ENCODE results near the gene DPH3.
A peak's percentile ranks its signal among the peaks of the same experiment; 100 is the strongest.
"Not testable (repeated sequence)": the region's sequence is repeated elsewhere in the genome, so short reads cannot be mapped to it uniquely, and the experiment has no call there.

DPH3 gene

DNA sequence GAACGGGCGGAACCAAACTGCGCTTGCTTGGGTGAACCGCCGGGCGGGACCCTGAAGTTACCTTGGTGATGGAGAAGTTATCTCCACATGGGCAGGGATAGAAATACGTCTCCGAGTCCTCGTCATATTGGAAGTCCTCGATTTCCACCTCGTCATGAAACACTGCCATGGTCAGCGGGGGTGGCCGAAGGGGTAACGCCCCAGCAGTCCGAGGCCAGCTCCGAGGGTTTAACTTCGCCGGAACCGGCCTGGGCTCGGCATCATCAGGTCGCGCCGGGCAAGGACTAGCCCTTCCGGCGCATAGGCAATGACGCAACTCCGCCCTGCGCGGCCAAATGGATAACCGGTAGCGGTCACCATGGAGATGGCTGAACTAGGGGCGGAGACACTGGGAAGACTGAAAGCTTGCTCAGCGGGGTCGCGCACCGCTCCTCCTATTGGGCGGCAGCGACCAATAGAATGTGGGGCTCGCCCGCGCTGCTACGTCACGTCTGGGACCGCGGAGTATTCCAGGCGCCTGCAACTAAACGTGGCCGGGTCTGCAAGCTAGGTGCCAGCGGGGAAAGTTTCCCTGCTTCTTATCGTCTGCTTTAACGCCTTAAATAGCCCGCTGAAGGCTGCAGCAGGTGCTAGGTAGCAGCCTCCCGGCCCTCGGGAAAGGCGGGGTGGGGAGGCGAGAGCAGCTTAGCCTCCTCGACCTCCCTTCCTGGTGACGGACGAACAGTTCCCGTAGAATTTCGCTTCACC, at the start of gene DPH3, which contains the start of gene OXNAD1:
Gene DPH3, minus strand, starts transcription at position 236 of the 747 bp plus-strand sequence. Its CDS starts 67 bp downstream, at position 169.
Gene OXNAD1, plus strand, starts transcription at position 505 of the 747 bp plus-strand sequence. CDS start 5,741 bp downstream, outside the sequence.
- DNase-seq (ENCODE audit: low spot score): peak; percentile 100

DNA sequence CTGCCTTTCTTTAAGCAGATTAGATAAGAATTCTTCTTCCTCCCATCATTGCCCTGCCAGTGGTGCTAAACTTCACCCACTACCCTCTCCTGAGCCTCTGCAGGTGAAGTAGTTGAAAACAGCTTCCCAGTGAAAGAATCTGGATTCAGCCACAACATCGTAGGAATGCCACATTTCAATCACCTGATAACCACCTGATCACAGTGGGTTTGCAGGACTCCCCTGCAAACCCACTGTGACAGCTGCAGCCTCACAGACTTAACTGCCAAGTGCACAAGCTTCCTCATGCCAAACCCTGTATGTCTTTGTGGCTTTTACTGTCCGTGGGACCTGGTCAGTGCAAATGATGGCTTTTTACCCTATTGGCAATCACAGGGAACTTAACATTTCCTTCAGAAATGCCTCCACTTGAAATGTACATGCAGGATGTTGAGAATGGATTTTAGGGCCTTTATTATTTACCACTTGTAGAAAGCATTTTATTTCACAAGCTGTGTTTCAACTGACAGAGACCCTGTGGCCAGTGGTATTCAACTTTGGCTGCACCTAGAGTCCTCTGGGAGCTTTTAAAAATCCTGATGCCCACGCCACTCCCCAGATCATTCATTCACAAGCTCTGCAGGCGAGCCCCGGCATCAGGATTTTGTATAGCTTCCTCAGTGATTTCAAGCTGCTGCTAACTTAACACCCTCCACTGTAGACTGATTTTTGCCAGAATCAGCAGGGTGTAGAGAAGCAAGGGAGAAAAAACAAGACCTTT, 49.3 kb upstream of the DPH3 start:
- no peak for DNase-seq (ENCODE audit: low spot score)

DNA sequence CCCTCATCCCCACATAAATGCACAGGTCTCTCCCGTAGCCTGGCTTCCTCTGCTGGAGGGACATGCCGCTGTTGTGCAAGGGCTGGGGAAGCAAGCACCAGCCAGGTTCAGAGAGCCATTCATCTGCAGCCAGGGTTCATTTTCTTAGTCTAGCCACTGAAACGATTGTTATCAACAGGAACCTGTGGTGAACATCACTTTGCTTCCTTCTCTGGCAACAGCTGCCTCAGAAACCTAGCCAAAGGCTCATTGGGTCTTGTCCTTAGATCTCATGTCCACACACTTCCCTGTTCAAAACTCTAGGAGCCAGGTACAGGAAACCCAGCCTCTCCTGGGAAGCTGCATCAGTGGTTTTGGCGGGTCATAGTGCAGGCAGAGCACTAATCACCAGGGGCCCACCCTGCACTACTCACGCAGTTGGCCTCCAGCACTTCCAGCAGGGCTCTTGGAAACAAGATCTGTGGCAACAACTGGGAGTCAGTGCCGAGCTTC, 47.3 kb upstream of the DPH3 start:
- DNase-seq (ENCODE audit: low spot score): no peak

DNA sequence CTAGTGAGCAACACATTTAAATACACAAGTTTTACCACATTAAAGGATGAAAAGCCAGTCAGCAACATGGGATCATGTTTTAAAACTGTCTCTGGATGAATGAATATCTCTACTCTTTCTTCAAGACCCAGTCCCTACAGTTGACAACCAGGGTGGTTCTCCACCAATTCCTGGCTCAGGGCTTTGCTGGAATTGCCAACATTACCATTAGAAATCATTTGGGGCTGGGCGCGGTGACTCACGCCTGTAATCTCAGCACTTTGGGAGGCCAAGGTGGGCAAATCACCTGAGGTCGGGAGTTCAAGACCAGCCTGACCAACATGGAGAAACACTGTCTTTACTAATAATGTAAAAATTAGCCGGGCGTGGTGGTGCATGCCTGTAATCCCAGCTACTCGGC, 45.7 kb upstream of the DPH3 start:
- not testable (repeated sequence) for DNase-seq (ENCODE audit: low spot score)

DNA sequence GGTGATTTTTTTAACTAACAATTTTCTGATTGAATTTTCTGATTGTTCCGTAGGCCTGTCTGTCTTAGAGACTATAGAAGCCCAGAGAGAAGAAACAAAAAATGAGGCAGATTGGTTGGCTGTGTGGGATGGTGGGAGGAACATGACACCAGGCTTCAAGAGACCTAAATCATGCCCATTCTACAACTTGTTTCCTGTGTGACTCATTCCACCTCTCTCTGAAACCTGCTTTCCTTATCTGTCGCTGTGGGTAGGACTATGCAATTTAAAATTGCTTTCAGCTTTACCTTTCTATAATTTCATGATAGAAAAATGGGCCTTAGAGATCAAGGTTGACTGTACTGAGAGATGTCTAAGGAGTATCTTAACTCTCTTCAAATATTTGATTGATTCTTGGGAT, 44.8 kb upstream of the DPH3 start:
- peak; percentile 14 for DNase-seq (ENCODE audit: low spot score)

DNA sequence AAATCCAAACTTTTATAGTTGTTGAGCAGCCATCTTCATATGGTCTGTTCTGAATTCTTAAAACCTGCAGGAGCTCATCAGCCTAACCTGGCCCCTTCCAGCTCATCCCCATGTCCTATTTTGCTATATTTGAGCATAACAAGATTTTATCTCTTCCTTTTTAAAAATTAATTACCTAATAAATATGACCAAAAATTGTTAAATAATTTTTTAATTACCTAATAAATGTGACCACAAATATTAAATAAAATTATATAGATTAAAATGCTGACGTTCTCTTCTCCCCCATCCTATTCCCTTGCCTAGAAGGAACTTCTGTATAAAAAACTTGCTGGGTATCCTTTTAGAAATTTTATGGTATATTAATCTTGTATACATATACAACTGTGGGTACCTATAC, 44.0 kb upstream of the DPH3 start:
- no peak for DNase-seq (ENCODE audit: low spot score)

DNA sequence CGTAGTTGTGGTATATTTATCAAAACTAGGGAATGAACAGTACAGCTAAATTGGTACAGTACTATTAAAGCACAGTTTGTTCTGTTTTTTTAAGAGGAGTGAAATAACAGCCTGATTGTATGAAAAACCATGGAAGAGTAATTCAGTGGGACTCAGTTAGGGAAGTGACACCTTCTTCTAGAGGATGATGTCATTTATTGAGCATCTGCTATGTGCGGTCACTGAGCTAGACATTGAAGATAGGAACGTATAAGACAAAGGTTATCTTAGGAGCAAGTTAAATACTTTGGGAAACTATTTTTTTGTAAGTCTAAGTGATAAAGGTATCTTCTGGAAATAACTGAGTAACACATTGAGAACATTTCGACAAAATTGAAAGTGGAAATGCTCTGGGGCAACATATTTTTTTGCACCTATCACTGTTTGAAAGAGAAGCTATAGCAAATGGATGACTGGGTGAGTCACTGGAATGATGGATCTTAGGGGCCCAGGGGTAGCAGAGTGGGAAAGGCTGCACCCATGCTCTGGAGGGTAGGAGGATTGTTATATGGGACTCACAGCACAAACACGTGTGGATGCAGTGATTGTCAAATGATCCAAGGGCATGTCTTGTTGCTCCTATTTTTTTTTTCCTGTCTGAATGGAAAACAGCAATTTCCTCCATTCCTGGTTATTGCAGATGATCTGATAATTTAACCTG, 43.2 kb upstream of the DPH3 start:
- no peak for DNase-seq (ENCODE audit: low spot score)

DNA sequence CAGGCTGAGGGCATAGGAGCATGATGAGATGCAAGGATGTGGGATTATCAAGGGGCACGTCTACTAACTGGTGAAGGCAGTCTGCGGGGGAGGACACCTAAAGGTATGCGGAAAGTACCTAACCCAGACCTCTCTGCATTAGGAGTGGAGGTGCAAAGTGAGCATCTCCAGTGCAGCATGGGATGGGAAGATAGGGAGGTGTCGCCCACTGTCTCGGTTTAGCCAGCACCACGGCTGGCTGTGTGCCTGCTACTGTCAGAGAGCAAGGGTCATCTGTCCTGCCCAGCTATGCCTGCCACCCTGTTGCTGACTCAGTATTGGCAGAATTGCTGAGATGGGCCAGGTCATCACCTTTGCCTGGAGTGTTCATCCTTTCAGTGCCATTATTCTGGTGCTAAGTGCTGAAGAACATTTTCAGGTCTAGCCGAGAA, 40.4 kb upstream of the DPH3 start:
- no peak for DNase-seq (ENCODE audit: low spot score)

DNA sequence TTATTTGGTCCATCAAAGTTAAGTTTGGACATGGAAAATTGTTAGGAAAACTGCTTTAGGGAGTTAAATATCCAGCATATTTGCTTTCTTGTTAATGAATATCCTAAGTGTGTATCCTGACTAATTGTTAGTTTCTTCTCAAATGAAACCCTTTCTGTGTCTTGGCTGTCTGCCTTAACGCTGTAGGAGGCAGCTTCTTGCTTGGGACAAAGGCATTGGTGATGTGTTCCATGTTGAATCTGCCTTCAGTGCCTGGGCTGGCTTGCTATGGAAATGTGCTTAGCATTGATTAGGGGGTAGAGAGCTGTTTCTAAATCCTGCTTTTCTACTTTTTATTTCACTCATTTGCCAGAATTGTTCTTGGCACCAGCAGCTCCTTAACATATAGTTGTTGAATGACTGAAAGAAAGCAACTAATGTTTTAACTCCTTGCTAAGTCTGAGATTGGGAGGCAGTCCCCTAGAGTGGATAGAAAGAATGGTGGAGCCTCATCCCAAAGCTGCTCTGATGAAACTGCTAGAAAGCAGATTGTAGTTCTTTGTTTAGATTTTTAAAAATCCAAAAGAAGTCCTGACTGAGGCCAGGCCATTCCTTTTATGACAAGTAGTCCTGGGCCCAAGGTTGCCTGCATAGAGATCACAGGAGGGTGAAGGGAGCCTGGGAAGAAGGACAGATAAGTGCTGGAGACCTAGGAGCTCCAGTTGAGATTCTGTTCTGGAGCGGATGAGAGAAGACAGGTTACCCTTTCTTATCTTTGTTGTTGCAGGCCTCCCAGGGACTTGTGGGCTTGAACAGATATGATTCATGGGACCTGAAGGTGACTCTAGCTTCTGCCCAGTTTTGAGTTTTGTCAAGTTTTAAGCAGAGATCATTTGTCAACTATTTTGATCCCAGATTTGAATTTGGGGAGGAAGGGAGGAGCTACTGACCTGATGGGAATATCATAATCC, 39.6 kb upstream of the DPH3 start:
- no peak for DNase-seq (ENCODE audit: low spot score)

DNA sequence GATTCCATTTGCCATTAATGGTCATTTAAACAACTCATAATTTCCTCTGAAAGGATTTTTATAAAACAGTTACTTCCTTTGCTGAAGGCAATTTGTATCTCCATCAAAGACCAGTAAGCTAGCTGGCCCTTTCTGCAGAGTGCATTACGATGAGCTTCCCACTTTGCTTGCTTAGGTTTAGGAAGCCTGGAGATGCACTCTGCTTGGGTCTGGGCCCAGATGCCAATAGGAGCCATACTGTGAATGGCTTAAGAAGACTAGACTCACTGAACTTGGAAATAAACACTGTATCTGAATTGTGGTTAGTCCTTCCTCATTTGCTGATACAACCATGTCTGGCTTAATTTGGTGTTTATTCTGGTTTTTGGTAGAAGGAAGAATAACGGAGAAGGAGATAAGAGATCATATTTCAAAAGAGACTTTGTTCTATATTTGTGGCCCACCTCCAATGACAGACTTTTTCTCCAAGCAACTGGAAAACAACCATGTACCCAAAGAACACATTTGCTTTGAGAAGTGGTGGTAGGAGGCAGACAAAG, 38.4 kb upstream of the DPH3 start:
- no peak for DNase-seq (ENCODE audit: low spot score)

DNA sequence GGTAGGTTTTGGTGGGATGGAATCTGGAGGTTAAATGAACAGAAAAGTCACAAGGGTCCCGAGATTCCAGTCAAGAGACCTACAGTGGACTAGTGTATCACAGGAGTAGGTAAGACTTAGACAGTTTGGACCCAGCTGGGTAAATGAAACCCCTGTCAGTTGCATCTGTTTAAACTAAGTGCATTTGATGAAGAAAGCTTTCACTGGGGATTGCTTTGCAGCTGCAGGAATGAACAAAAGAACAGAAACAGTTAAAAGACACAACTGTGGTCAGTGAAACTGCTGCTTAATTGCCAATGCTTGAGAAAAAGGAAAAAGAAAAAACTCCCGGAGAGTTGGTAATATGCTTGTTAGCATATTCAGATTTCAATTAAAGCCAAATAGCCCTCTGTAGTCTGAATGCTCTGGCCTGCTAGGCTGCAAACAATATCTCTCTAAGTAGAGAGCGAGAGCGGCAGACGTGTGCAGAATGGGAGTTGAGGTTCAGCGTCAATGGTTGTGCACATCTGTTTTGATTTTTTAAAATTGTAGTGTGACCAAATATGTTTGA, 37.4 kb upstream of the DPH3 start:
- DNase-seq (ENCODE audit: low spot score): no peak

DNA sequence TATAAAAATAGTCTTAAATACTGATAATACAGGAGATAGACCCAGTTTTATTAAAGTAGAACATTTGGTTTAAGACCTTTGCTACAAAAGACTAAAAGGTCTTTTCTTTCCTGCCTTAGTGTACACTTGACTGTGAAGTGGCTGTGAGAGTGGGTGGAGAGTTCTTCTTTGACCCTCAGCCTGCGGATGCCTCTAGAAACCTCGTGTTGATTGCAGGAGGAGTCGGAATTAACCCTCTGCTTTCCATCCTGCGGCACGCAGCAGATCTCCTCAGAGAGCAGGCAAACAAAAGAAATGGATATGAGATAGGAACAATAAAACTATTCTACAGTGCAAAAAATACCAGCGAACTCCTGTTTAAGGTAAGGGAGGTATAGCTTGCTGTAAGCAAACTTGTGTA, 36.8 kb upstream of the DPH3 start:
- no peak for DNase-seq (ENCODE audit: low spot score)

DNA sequence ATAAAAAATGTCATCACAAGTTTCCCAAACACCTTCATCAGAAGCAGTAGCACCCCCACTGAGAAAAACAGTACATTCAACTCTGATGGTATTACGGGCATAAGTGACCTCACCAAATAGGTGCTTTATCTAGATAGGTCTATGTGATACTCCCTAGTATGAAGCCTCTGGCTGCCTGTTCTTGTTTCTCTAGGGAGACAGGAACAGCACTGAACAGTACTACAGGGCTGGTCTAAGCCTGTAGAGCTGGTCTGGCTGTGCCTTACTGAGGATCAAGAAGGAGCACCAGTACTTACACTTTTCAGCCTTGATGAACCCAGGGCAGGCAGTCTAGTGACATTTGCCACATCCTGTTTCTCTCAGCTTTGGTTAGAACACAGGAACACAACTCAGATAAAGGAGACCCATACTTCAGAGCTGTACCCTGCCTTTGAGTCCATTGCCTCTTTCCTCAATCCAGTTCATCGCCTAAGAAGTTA, 36.2 kb upstream of the DPH3 start:
- no peak for DNase-seq (ENCODE audit: low spot score)

DNA sequence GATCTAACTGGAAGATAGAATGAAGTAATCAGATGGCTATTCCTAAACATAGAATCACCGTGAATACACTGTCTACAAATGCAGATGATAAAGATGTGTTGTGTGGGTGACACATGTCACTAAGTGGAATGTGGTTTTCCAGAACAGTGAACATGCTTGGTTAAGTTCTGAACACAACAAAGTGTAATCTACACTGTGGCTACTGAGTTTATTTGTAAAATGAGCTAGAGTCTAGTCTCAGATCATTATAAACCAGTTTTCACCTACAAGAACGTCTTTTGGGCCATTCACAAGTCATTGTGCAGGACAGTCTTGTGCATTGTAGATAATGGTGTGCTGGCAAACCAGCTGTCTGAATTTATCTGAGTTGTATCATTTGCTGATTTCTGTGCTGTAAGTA, 35.6 kb upstream of the DPH3 start:
- DNase-seq (ENCODE audit: low spot score): no peak

DNA sequence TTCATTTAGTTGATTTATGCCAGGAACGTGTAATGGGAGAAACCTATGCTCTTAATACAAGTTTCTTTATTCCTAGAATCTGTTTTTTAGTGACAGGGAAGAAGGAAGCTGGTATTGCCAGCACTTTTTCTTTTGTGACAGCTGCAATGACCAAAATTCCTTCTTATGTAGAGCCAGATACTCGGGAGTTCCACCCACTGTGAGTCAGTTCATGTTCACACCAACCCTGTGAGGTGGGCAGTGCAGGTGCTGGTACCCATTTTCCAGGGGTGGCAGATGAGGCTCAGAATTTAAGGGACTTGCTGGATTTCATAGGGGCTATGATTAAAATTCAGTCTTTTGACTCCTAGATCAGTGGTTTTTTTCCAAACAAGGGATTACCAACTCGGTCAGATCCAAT, 35.0 kb upstream of the DPH3 start:
- DNase-seq (ENCODE audit: low spot score): no peak

DNA sequence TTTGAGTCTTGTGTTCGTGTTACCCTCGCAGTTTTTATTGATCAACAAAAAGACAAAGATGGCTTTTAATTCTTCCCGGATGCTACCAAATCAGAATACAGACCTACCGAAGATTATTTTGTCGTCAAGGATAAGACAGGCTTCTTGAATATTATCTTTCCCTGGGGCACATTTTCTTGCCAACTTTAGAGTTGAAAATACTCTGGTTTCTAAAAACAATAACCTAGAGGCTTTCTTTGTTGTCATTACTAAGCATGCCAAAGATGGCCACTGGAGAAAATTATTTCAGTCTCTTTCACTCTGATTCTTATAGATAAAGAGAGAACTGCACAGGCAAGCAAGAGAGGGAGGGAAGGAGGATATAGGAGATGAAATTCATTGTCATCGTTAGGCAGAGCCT, 34.1 kb upstream of the DPH3 start:
- DNase-seq (ENCODE audit: low spot score): no peak

DNA sequence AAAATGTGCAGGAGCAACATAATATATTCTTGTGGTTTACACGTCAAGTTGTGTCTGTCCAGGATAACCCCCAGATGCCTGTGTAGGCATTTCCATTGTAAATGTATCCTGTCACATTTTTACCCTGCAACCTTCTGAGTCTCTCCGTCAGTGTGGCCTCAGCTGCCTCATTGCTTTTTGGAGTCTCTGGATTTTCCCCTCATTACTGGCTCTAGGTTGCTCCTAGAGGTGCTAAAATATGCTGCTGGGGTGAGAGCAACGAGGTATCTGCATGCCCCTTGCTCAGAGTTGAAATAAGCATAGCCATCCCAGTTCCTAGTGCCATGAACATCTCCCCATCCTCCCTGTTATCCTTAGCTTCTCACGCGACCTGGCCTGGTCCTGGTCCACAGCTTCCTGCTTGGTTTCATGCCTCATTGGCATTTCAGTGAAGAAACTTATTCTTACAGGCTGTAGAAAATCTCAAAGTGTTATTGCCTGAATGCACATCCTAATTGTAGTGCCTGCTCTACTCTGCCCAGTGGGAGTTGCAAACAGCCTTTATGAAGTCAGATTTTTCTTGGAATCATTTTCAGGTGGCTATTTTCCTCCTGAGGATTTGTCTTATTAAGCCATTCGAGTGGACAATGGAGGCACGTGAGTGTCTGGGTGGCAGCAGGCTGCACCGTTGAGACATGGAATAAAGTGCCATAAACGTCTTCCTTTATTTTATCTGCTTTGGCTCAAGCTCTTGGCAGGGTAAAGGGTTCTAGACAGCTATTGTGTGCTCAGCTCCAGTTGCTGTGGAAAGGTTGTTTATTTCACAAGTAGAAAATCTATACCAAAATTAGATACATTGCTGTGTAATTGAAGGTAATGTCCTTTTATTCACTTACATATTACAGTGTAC, 33.5 kb upstream of the DPH3 start:
- no peak for DNase-seq (ENCODE audit: low spot score)

DNA sequence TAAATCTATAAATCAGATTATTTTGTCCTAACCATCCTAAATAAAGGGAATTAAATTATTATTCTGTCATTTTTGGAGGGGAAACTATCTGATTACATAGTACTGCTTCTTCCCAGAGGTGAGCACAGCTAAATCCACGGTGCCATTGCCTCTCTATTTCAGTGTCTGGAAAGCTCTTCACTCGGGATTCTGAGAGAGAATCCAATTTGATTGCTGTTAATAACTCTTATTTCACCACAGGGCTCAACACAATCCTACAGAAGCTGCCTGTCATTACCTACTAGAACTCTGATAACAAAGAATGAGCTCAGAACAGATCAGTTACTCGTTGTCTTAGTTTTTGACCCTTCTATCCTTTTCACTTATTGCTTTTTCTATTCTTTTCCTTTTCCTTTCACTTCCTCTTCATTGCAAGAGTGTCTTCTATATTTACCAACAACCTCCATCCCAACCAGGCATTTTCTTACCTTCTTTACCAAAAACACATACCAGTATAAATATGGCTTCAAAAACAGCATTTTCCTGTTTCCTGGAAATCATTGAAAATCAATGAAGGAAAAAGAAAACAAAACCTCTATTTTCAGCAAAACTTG, 30.7 kb upstream of the DPH3 start:
- no peak for DNase-seq (ENCODE audit: low spot score)

DNA sequence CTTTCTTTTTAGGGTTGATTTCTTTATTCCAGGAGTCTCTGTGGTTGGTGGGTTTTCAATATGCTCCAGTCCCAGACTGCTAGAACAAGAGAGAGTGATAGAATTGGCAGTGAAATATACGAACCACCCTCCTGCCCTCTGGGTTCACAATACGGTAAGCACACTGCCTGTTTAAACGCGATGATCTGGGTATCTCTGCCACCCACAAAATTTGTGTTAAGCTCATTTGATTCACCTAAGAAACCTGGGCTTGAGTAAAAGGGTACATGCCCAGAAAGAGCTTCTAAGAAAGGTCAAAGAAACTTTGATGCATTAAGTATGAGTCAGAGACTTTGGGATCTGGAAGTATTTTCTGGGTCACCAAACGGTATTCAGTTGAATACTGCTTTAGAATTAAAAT, 30.1 kb upstream of the DPH3 start:
- no peak for DNase-seq (ENCODE audit: low spot score)
